Breast epithelium (tissue), 3 donors: ENCODE data around the gene MEIOC.
A peak's percentile ranks its signal among the peaks of the same experiment; 100 is the strongest.

Experiments
- CTCF ChIP-seq, 3 donors: fragments of 450-650 bp; IDR thresholded peaks; one replicate each; pipeline ENCODE4 v1.5.1; 2016 to 2017; ENCODE audit warnings: antibody characterized with exemption in 3 of 3, mild to moderate bottlenecking in 3 of 3, moderate library complexity in 3 of 3
- POLR2A ChIP-seq: fragments of 450-650 bp; IDR thresholded peaks from one replicate; pipeline ENCODE4 v1.6.1; 2016; ENCODE audit warnings: antibody characterized with exemption, mild to moderate bottlenecking, moderate library complexity
- POLR2AphosphoS5 ChIP-seq, 3 donors: sonication (generic); formaldehyde crosslinking; IDR thresholded peaks; one replicate each; pipeline ENCODE4 v1.6.1; 2017; ENCODE audit warnings: antibody characterized with exemption in 3 of 3

- TF ChIP-seq CTCF (IDR thresholded peaks at IDR 0.05) (peak in 2 of 3 donors; percentile 12 to 28), POLR2AphosphoS5 (IDR thresholded peaks at IDR 0.05) (no peak), POLR2A (no peak)
These were observed 16.3 kb downstream of the MEIOC start for GRCh38 chr17:44672479-44673093.
